ENCODE data around the gene C1R. TPM values are rescaled to one million over a fixed set of nuclear protein-coding genes. Genes with fewer than 3 reads are reported as not detected.
"Not testable (repeated sequence)": the region's sequence is repeated elsewhere in the genome, so short reads cannot be mapped to it uniquely, and the experiment has no call there.

The C1R gene
- total RNA-seq, 1 donor from 2014 or later: 35.1 TPM

GRCh38 chr12:7060353-7060954, 31.8 kb downstream of the C1R start, which contains the start of gene C1S:
TSS of gene C1S (plus strand) at chr12:7060718. CDS start at chr12:7061913, 1,195 bp downstream.
- peak within 1 kb of the TSS; percentile 88 for H3K27ac Mint-ChIP-seq (ENCODE audit: unreplicated experiment)
- H3K4me3 Mint-ChIP-seq (ENCODE audit: unreplicated experiment): peak within 1 kb of the TSS; percentile 48
- H3K36me3 Mint-ChIP-seq (ENCODE audit: unreplicated experiment): no peaks in the 10 kb centered on the region
- no peak for DNase-seq (ENCODE audit: extremely low spot score, unreplicated experiment)
- peaks cover 19% of the 10 kb centered on the region for H3K27me3 Mint-ChIP-seq (ENCODE audit: unreplicated experiment)
- no peaks in the 10 kb centered on the region for H3K9me3 Mint-ChIP-seq (ENCODE audit: unreplicated experiment)
- H3K4me1 Mint-ChIP-seq (ENCODE audit: unreplicated experiment): peaks cover 19% of the 10 kb centered on the region
- TF ChIP-seq CTCF (IDR thresholded peaks at IDR 0.05): peak; percentile 83

DNA sequence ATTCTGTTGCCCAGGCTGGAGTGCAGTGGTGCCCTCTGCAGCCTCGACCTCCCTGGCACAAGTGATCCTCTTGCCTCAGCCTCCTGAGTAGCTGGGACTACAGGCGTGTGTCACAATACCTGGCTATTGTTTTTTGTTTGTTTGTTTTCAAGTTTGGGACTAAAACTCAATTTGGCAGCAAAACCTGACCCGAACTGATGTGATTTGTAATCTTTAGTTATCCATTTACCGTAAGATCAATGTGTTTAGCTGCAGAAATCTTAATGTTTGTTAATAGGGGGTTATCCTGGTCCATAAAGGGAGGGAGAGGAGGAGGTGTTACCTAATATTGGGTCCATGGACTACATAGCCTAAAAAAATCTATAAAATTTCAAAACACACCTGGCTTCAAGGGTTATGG, 32.5 kb downstream of the C1R start:
- Mint-ChIP-seq H3K36me3 (ENCODE audit: unreplicated experiment) (no peaks in the 10 kb centered on the region), H3K4me1 (ENCODE audit: unreplicated experiment) (peaks cover 19% of the 10 kb centered on the region), H3K9me3 (ENCODE audit: unreplicated experiment) (no peaks in the 10 kb centered on the region), H3K4me3 (ENCODE audit: unreplicated experiment) (no peak overlapping the region), H3K27me3 (ENCODE audit: unreplicated experiment) (peaks cover 26% of the 10 kb centered on the region), H3K27ac (ENCODE audit: unreplicated experiment) (peak overlapping the region; percentile 88)
- TF ChIP-seq CTCF (IDR thresholded peaks at IDR 0.05): no peak
- no peak for DNase-seq (ENCODE audit: extremely low spot score, unreplicated experiment)

GRCh38 chr12:7058850-7059395, 33.3 kb downstream of the C1R start:
- peaks cover 19% of the 10 kb centered on the region for H3K4me1 Mint-ChIP-seq (ENCODE audit: unreplicated experiment)
- H3K27me3 Mint-ChIP-seq (ENCODE audit: unreplicated experiment): peaks cover 32% of the 10 kb centered on the region
- no peak for TF ChIP-seq CTCF (IDR thresholded peaks at IDR 0.05)
- H3K9me3 Mint-ChIP-seq (ENCODE audit: unreplicated experiment): no peaks in the 10 kb centered on the region
- H3K27ac Mint-ChIP-seq (ENCODE audit: unreplicated experiment): no peak overlapping the region
- H3K36me3 Mint-ChIP-seq (ENCODE audit: unreplicated experiment): no peaks in the 10 kb centered on the region
- no peak overlapping the region for H3K4me3 Mint-ChIP-seq (ENCODE audit: unreplicated experiment)
- DNase-seq (ENCODE audit: extremely low spot score, unreplicated experiment): no peak

GRCh38 chr12:7058163-7058845, 33.9 kb downstream of the C1R start:
- peaks cover 36% of the 10 kb centered on the region for H3K27me3 Mint-ChIP-seq (ENCODE audit: unreplicated experiment)
- no peak for TF ChIP-seq CTCF (IDR thresholded peaks at IDR 0.05)
- H3K27ac Mint-ChIP-seq (ENCODE audit: unreplicated experiment): no peak overlapping the region
- H3K36me3 Mint-ChIP-seq (ENCODE audit: unreplicated experiment): no peaks in the 10 kb centered on the region
- no peak for DNase-seq (ENCODE audit: extremely low spot score, unreplicated experiment)
- H3K4me1 Mint-ChIP-seq (ENCODE audit: unreplicated experiment): peaks cover 19% of the 10 kb centered on the region
- H3K4me3 Mint-ChIP-seq (ENCODE audit: unreplicated experiment): no peak overlapping the region
- H3K9me3 Mint-ChIP-seq (ENCODE audit: unreplicated experiment): no peaks in the 10 kb centered on the region

DNA sequence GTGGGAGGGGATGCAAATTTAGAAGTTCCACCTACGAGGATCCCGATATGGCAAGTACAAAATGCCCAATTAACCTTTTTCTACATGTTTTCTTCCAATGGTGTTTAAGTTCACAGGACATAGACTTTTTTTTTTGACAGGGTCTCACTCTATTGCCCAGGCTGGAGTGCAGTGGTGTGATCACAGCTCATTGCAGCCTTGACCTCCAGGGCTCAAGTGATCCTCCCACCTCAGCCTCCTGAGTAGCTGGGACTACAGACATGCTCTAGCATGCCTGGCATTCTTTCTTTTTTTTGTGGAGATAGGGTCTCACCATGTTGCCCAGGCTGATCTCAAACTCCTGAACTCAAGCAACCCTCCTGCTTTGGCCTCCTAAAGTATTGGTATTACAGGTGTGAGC, 36.5 kb downstream of the C1R start:
- Mint-ChIP-seq H3K27me3 (ENCODE audit: unreplicated experiment) (peaks cover 62% of the 10 kb centered on the region), H3K4me1 (ENCODE audit: unreplicated experiment) (peaks cover 11% of the 10 kb centered on the region)
- not testable (repeated sequence) for H3K4me3 Mint-ChIP-seq (ENCODE audit: unreplicated experiment); H3K9me3 Mint-ChIP-seq (ENCODE audit: unreplicated experiment); H3K36me3 Mint-ChIP-seq (ENCODE audit: unreplicated experiment); DNase-seq (ENCODE audit: extremely low spot score, unreplicated experiment); H3K27ac Mint-ChIP-seq (ENCODE audit: unreplicated experiment)
